Spinal cord (tissue), 10 donors: ENCODE results near the gene ZMYND8. TPM values are rescaled to one million over a fixed set of nuclear protein-coding genes. Genes with fewer than 3 reads are reported as not detected.
A peak's percentile ranks its signal among the peaks of the same experiment; 100 is the strongest.

Experiments
- DNase-seq, 6 donors: peaks; one replicate each; pipeline versions ENCODE4 v3.0.0 to v3.0.0-alpha.2; 2013 to 2015; ENCODE audit warnings: low spot score in 6 of 6, low read depth in 4 of 6
- H3K27ac ChIP-seq: one replicate; pipeline ENCODE4 v1.5.1; 2013; ENCODE audit warnings: low read depth, low read length, control low read depth
- H3K27me3 ChIP-seq: one replicate; pipeline ENCODE4 v1.6.1; 2013; ENCODE audit warnings: low read length; ENCODE audit not compliant: control insufficient read depth, insufficient read depth
- H3K36me3 ChIP-seq: one replicate; pipeline ENCODE4 v1.6.1; 2013; ENCODE audit warnings: low read length; ENCODE audit not compliant: control insufficient read depth, insufficient read depth
- H3K4me1 ChIP-seq: one replicate; pipeline ENCODE4 v1.6.1; 2013; ENCODE audit warnings: low read length; ENCODE audit not compliant: control insufficient read depth, insufficient read depth
- H3K4me3 ChIP-seq: one replicate; pipeline ENCODE4 v1.5.1; 2013; ENCODE audit warnings: low read depth, low read length, control low read depth
- H3K9me3 ChIP-seq: one replicate; pipeline ENCODE4 v1.6.1; 2013; ENCODE audit warnings: low read length; ENCODE audit not compliant: control insufficient read depth, insufficient read depth
- WGBS: methylation state at CpG from one replicate; pipeline ENCODE4 v1.1.5; 2013; ENCODE audit warnings: missing lambda C conversion rate; ENCODE audit not compliant: insufficient coverage; 5-methylcytosine and 5-hydroxymethylcytosine counted together
- polyA plus RNA-seq, 2 donors: library from polyadenylated mRNA; unstranded; fragments of 120-200 nt; gene quantifications; one replicate each; pipeline ENCODE4 v1.2.1, GENCODE V29; 2013; ENCODE audit not compliant: insufficient read length in 2 of 2
- total RNA-seq, 2 donors: library from RNA; depleted of rRNA in 1 of 2; stranded (reverse); fragments of 120-200 nt in 1 of 2; fragments of >200 nt in 1 of 2; gene quantifications; one replicate each; pipeline versions ENCODE4 v1.2.3 to v1.2.4, GENCODE V29; 2013 to 2014
- donor health status: healthy.

Gene ZMYND8
- total and polyA plus RNA-seq, 4 donors: 31.1 to 45.8 (median 37.4) TPM

DNA sequence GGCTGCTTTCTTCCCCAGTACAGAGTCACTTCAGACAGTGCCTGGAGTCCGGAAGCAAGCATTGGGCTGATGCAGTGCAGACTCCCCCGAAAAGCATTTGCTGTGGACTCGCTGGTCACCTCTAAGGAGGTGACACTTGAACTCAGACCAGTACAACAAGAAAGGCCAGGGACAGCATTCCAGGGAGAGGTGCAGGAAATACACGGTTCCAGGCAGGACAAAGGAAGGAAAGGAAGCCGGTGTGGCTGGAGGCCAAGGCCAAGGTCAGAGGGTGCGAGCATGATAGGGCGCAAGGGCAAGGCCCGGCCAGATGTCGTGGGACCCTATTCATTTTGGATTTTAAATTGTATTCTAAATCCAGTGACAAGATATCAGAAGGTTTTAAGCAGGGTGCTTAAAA lies 160.9 kb downstream of the ZMYND8 start:
- 81% methylated on average over 8 of the region's 9 CpGs for WGBS
- DNase-seq: no peak
- no peak overlapping the region for H3K4me3 ChIP-seq
- H3K9me3 ChIP-seq: no peaks in the 10 kb centered on the region
- peaks cover 3% of the 10 kb centered on the region for H3K4me1 ChIP-seq
- no peak overlapping the region for H3K27ac ChIP-seq
- no peaks in the 10 kb centered on the region for H3K36me3 ChIP-seq
- H3K27me3 ChIP-seq: no peaks in the 10 kb centered on the region

- Histone ChIP-seq H3K27me3 (no peaks in the 10 kb centered on the region), H3K27ac (no peak overlapping the region), H3K9me3 (no peaks in the 10 kb centered on the region), H3K4me3 (no peak overlapping the region), H3K36me3 (peaks cover 5% of the 10 kb centered on the region), H3K4me1 (peaks cover 3% of the 10 kb centered on the region)
- DNase-seq: no peak
- no CpG with 5 or more reads among the region's 3 CpGs for WGBS
These were observed 164.5 kb downstream of the ZMYND8 start for GRCh38 chr20:47191956-47192355.

DNA sequence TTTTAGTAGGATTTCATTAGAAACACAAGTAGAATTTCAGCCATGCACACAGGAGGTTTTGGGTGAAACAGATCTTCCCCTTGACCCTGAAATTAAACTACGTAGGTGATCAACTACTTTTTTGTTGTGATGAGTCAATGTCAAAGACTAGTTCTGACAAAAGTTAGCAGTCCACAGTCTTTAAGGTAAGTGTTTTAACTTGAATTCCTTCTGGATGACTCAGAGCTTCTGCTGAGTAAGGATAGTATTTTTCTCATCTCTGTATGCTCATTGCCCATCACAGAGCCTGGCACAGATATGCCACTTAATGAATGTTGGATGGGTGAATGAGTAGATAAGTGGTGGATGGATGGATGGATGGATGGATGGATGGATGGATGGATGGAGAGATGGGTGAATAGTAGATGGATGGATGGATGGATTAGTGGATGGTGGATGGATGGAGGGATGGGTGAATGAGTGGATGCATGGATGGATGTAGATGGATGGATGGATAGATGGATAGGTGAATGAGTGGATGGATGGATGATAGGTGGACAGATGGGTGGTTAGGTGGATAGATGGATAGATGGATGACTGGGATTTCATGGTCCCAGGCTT lies 165.3 kb downstream of the ZMYND8 start:
- H3K27me3 ChIP-seq: no peaks in the 10 kb centered on the region
- no peak overlapping the region for H3K27ac ChIP-seq
- 100% methylated on average over 1 of the region's 1 CpG for WGBS
- peaks cover 5% of the 10 kb centered on the region for H3K36me3 ChIP-seq
- DNase-seq: no peak
- no peaks in the 10 kb centered on the region for H3K9me3 ChIP-seq
- no peak overlapping the region for H3K4me3 ChIP-seq
- H3K4me1 ChIP-seq: no peaks in the 10 kb centered on the region

DNA sequence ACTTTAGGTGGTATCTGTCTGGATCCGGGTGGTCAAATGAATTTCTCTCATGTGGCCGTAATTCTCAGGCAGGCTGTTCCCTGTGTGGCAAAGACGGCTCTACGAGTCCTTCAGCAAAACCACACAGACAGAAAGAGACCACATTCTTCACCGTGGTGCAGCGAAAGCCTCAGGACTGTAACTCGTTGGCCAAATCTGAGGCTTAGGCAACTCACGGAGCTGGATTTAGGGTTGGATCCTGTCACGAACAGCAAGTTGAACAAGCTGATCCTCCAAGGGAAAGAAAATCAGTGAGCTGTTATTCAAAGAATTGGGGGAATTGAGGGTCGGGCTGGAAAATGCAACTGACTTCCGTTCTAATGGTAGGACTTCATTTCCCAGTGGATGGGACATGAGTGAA lies 167.4 kb downstream of the ZMYND8 start:
- no peaks in the 10 kb centered on the region for H3K9me3 ChIP-seq
- DNase-seq: no peak
- peaks cover under 1% of the 10 kb centered on the region for H3K4me1 ChIP-seq
- peaks cover 5% of the 10 kb centered on the region for H3K36me3 ChIP-seq
- H3K4me3 ChIP-seq: no peak overlapping the region
- WGBS: 74% methylated on average over 8 of the region's 11 CpGs
- H3K27me3 ChIP-seq: no peaks in the 10 kb centered on the region
- no peak overlapping the region for H3K27ac ChIP-seq

GRCh38 chr20:47188540-47188939 lies 168.0 kb downstream of the ZMYND8 start:
- H3K27ac ChIP-seq: no peak overlapping the region
- no peaks in the 10 kb centered on the region for H3K9me3 ChIP-seq
- peaks cover 6% of the 10 kb centered on the region for H3K4me1 ChIP-seq
- no peak for DNase-seq
- H3K4me3 ChIP-seq: no peak overlapping the region
- no CpG with 5 or more reads among the region's 5 CpGs for WGBS
- peaks cover 5% of the 10 kb centered on the region for H3K36me3 ChIP-seq
- no peaks in the 10 kb centered on the region for H3K27me3 ChIP-seq

GRCh38 chr20:47187450-47188195 lies 168.9 kb downstream of the ZMYND8 start:
- DNase-seq: no peak
- H3K4me1 ChIP-seq: peaks cover 13% of the 10 kb centered on the region
- H3K4me3 ChIP-seq: no peak overlapping the region
- H3K27me3 ChIP-seq: no peaks in the 10 kb centered on the region
- peaks cover 9% of the 10 kb centered on the region for H3K36me3 ChIP-seq
- no peak overlapping the region for H3K27ac ChIP-seq
- 89% methylated on average over 18 of the region's 19 CpGs for WGBS
- H3K9me3 ChIP-seq: no peaks in the 10 kb centered on the region

DNA sequence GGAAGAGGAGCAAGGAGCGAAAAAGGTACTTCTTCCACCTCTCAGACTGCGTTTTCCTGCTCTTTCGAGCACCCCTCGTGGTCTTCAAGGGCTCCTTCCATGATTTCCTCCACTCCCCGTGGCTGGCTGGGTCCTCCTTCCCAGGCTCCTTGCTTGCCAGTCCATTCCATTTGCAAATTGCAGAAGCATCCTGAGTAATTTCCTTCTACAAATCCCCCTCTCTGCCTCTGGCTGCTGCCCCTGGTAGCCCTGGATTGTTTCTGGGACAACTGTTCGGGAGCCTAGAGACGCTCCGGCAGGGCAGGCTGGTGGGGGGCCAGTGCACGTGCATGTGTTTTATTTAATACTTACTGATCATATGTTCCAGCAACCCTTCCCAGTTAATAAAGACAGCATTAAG lies 173.1 kb downstream of the ZMYND8 start:
- H3K36me3 ChIP-seq: peaks cover 17% of the 10 kb centered on the region
- H3K4me1 ChIP-seq: peaks cover 13% of the 10 kb centered on the region
- H3K27ac ChIP-seq: no peak overlapping the region
- WGBS: 65% methylated on average over 5 of the region's 9 CpGs
- DNase-seq: no peak
- H3K9me3 ChIP-seq: no peaks in the 10 kb centered on the region
- no peak overlapping the region for H3K4me3 ChIP-seq
- no peaks in the 10 kb centered on the region for H3K27me3 ChIP-seq

GRCh38 chr20:47181056-47181862 lies 175.2 kb downstream of the ZMYND8 start:
- H3K4me1 ChIP-seq: peaks cover 17% of the 10 kb centered on the region
- H3K36me3 ChIP-seq: peaks cover 12% of the 10 kb centered on the region
- 83% methylated on average over 2 of the region's 5 CpGs for WGBS
- DNase-seq: peak in 1 of 6 donors; percentile 50
- no peaks in the 10 kb centered on the region for H3K27me3 ChIP-seq
- H3K4me3 ChIP-seq: no peak overlapping the region
- H3K9me3 ChIP-seq: no peaks in the 10 kb centered on the region
- no peak overlapping the region for H3K27ac ChIP-seq

- no peaks in the 10 kb centered on the region for H3K9me3 ChIP-seq
- no peaks in the 10 kb centered on the region for H3K27me3 ChIP-seq
- no peak overlapping the region for H3K4me3 ChIP-seq
- no peak overlapping the region for H3K27ac ChIP-seq
- H3K36me3 ChIP-seq: peaks cover 16% of the 10 kb centered on the region
- DNase-seq: no peak
- peaks cover 17% of the 10 kb centered on the region for H3K4me1 ChIP-seq
These were observed 177.2 kb downstream of the ZMYND8 start for GRCh38 chr20:47179267-47179666.
